H9 (cell line): ENCODE measurements around the gene SMDT1. TPM values are rescaled to one million over a fixed set of nuclear protein-coding genes. Genes with fewer than 3 reads are reported as not detected.
A peak's percentile ranks its signal among the peaks of the same experiment; 100 is the strongest.

Source experiments
- DNase-seq: peaks from one replicate; pipeline ENCODE4 v3.0.0-alpha.2; 2017
- H2AFZ ChIP-seq: one replicate; pipeline ENCODE4 v1.6.1; 2013; ENCODE audit warnings: mild to moderate bottlenecking, low read length, control low read depth, moderate library complexity
- H2AK5ac ChIP-seq: 2 replicates; pipeline ENCODE4 v1.6.1; 2013; ENCODE audit warnings: low read length, control low read depth, mixed read lengths; ENCODE audit not compliant: insufficient read length
- H2BK120ac ChIP-seq: one replicate; pipeline ENCODE4 v1.6.1; 2013; ENCODE audit warnings: low read depth, mild to moderate bottlenecking, low read length, control low read depth, inconsistent platforms; ENCODE audit not compliant: poor library complexity, severe bottlenecking
- H2BK12ac ChIP-seq: 2 replicates; pipeline ENCODE4 v1.6.1; 2013; ENCODE audit warnings: low read length, control low read depth, mixed read lengths, low read depth; ENCODE audit not compliant: insufficient read length
- H2BK15ac ChIP-seq: 2 replicates; pipeline ENCODE4 v1.6.1; 2013; ENCODE audit warnings: low read depth, low read length, control low read depth
- H2BK20ac ChIP-seq: one replicate; pipeline ENCODE4 v1.6.1; 2013; ENCODE audit warnings: low read depth, mild to moderate bottlenecking, low read length, control low read depth, inconsistent platforms; ENCODE audit not compliant: poor library complexity, severe bottlenecking
- H2BK5ac ChIP-seq: 2 replicates; pipeline ENCODE4 v1.6.1; 2013; ENCODE audit warnings: low read length, control low read depth, mixed read lengths; ENCODE audit not compliant: insufficient read length
- H3K14ac ChIP-seq: 2 replicates; pipeline ENCODE4 v1.6.1; 2013; ENCODE audit warnings: low read length, control low read depth; ENCODE audit not compliant: insufficient read depth
- H3K18ac ChIP-seq: 2 replicates; pipeline ENCODE4 v1.6.1; 2013; ENCODE audit warnings: low read depth, mild to moderate bottlenecking, mixed read lengths, low read length, control low read depth; ENCODE audit not compliant: insufficient read length
- H3K23ac ChIP-seq: 2 replicates; pipeline ENCODE4 v1.6.1; 2013; ENCODE audit warnings: low read length, control low read depth, mixed read lengths, low read depth; ENCODE audit not compliant: insufficient read length
- H3K23me2 ChIP-seq: 2 replicates; pipeline ENCODE4 v1.6.1; 2013; ENCODE audit warnings: low read depth, mild to moderate bottlenecking, mixed read lengths, low read length, control low read depth; ENCODE audit not compliant: insufficient read length, poor library complexity, severe bottlenecking
- H3K27ac ChIP-seq: 2 replicates; pipeline ENCODE4 v1.5.1; 2013; ENCODE audit warnings: low read length, control low read depth, mixed read lengths, low read depth; ENCODE audit not compliant: insufficient read length
- H3K27me3 ChIP-seq: 2 replicates; pipeline ENCODE4 v1.6.1; 2013; ENCODE audit warnings: low read length, control low read depth, inconsistent platforms; ENCODE audit not compliant: insufficient read depth
- H3K4ac ChIP-seq: 2 replicates; pipeline ENCODE4 v1.6.1; 2013; ENCODE audit warnings: low read depth, mild to moderate bottlenecking, control low read depth, inconsistent platforms, low read length, moderate library complexity
- H3K4me1 ChIP-seq: 2 replicates; pipeline ENCODE4 v1.6.1; 2013; ENCODE audit warnings: low read length, control low read depth, inconsistent platforms; ENCODE audit not compliant: insufficient read depth
- H3K4me2 ChIP-seq: 2 replicates; pipeline ENCODE4 v1.6.1; 2013; ENCODE audit warnings: low read length, control low read depth, mixed read lengths; ENCODE audit not compliant: insufficient read length, insufficient read depth
- H3K56ac ChIP-seq: 2 replicates; pipeline ENCODE4 v1.6.1; 2013; ENCODE audit warnings: low read depth, mild to moderate bottlenecking, mixed read lengths, low read length, control low read depth; ENCODE audit not compliant: insufficient read length
- H3K79me1 ChIP-seq: 2 replicates; pipeline ENCODE4 v1.6.1; 2013; ENCODE audit warnings: low read depth, mild to moderate bottlenecking, moderate library complexity, low read length, control low read depth, inconsistent platforms; ENCODE audit not compliant: insufficient read depth, poor library complexity, severe bottlenecking
- H3K79me2 ChIP-seq: 2 replicates; pipeline ENCODE4 v1.6.1; 2013; ENCODE audit warnings: low read length, control low read depth, inconsistent platforms; ENCODE audit not compliant: insufficient read depth
- H3K9ac ChIP-seq: 2 replicates; pipeline ENCODE4 v1.6.1; 2013; ENCODE audit warnings: low read length, control low read depth, mixed read lengths; ENCODE audit not compliant: insufficient read length; ENCODE audit errors: extremely low read depth
- H3K9me3 ChIP-seq: one replicate; pipeline ENCODE4 v1.6.1; 2013; ENCODE audit warnings: low read depth, low read length, inconsistent platforms; ENCODE audit not compliant: control insufficient read depth
- H3T11ph ChIP-seq: one replicate; pipeline ENCODE4 v1.6.1; 2013; ENCODE audit warnings: mild to moderate bottlenecking, low read length, control low read depth, inconsistent platforms
- H4K20me1 ChIP-seq: one replicate; pipeline ENCODE4 v1.6.1; 2013; ENCODE audit not compliant: control insufficient read depth, insufficient read length, insufficient read depth
- H4K5ac ChIP-seq: 2 replicates; pipeline ENCODE4 v1.6.1; 2013; ENCODE audit warnings: low read depth, mild to moderate bottlenecking, mixed read lengths, low read length, control low read depth; ENCODE audit not compliant: insufficient read length
- H4K8ac ChIP-seq: replicated peaks from 2 replicates; pipeline ENCODE4 v1.6.1; 2013; ENCODE audit warnings: low read length, control low read depth, mixed read lengths, low read depth; ENCODE audit not compliant: insufficient read length
- H4K91ac ChIP-seq: 2 replicates; pipeline ENCODE4 v1.6.1; 2013; ENCODE audit warnings: low read depth, mild to moderate bottlenecking, moderate library complexity, mixed read lengths, low read length, control low read depth; ENCODE audit not compliant: insufficient read length
- H3K27ac Mint-ChIP-seq, 3 experiments: 2 replicates in 2 of 3; 3 replicates in 1 of 3; pipeline ENCODE4 v1.8.0; 2020 to 2021; ENCODE audit warnings: mixed read lengths in 3 of 3, mild to moderate bottlenecking in 1 of 3, moderate library complexity in 1 of 3
- H3K27me3 Mint-ChIP-seq: 2 replicates; pipeline ENCODE4 v1.8.0; 2021; ENCODE audit warnings: low read depth, mild to moderate bottlenecking, moderate library complexity, mixed read lengths
- H3K36me3 Mint-ChIP-seq, 3 experiments: 2 replicates in 2 of 3; 3 replicates in 1 of 3; pipeline ENCODE4 v1.8.0; 2020 to 2021; ENCODE audit warnings: low read depth in 3 of 3, mixed read lengths in 3 of 3; ENCODE audit not compliant: insufficient read depth in 1 of 3
- H3K4me1 Mint-ChIP-seq, 2 experiments: 2 replicates each; pipeline ENCODE4 v1.8.0; 2020; ENCODE audit warnings: mixed read lengths in 2 of 2
- H3K4me3 Mint-ChIP-seq, 2 experiments: 2 replicates in 1 of 2; 3 replicates in 1 of 2; pipeline ENCODE4 v1.8.0; 2020 to 2021; ENCODE audit warnings: mild to moderate bottlenecking in 2 of 2, mixed read lengths in 2 of 2, moderate library complexity in 1 of 2
- H3K9me3 Mint-ChIP-seq, 2 experiments: 2 replicates in 1 of 2; 3 replicates in 1 of 2; pipeline ENCODE4 v1.8.0; 2020; ENCODE audit warnings: mild to moderate bottlenecking in 2 of 2, mixed read lengths in 2 of 2, moderate library complexity in 1 of 2
- WGBS: extraction: QIAGEN DNeasy Blood & Tissue Kit; methylation state at CpG from one replicate; pipeline ENCODE4 v1.1.7; 2013; ENCODE audit warnings: missing lambda C conversion rate, low lambda C conversion rate, mixed read lengths; ENCODE audit not compliant: insufficient read length; ENCODE audit errors: extremely low coverage; 5-methylcytosine and 5-hydroxymethylcytosine counted together
- total RNA-seq: library from RNA; stranded (reverse); gene quantifications from 2 replicates; pipeline ENCODE4 v1.2.1, GENCODE V29; 2021
- TF ChIP-seq, protein P1 (sequence below): fragments of 200-600 bp; sonication (generic); conservative IDR thresholded peaks from 3 replicates; pipeline ENCODE4 v1.8.0; 2021; ENCODE audit warnings: antibody characterized with exemption, mild to moderate bottlenecking

The SMDT1 gene
- total RNA-seq, 1 experiment from 2014 or later: 45.0 TPM

GRCh38 chr22:42061041-42061440 lies 18.5 kb upstream of the SMDT1 start:
- Histone ChIP-seq H4K91ac (no peak overlapping the region), H3K18ac (no peak overlapping the region), H3T11ph (no peak overlapping the region), H3K23ac (no peak overlapping the region), H3K23me2 (no peaks in the 10 kb centered on the region), H3K27me3 (no peaks in the 10 kb centered on the region), H4K5ac (no peak overlapping the region), H2BK120ac (no peak overlapping the region), H3K79me2 (no peaks in the 10 kb centered on the region), H2BK20ac (no peak overlapping the region), H3K14ac (no peak overlapping the region), H3K56ac (no peak overlapping the region), H3K9ac (no peak overlapping the region), H2AFZ (no peak overlapping the region), H3K9me3 (no peaks in the 10 kb centered on the region), H4K8ac (no peak overlapping the region), H2BK5ac (no peak overlapping the region), H3K79me1 (no peaks in the 10 kb centered on the region), H2AK5ac (no peak overlapping the region), H3K27ac (no peak overlapping the region), H3K4me2 (no peak overlapping the region), H3K4ac (no peak overlapping the region), H2BK15ac (no peak overlapping the region), H3K4me1 (peaks cover 10% of the 10 kb centered on the region; the same call in 1 of the 2 replicates), H2BK12ac (no peak overlapping the region), H4K20me1 (peaks cover 5% of the 10 kb centered on the region)
- H3K27ac Mint-ChIP-seq: peak overlapping the region in 1 of 3 experiments; percentile 23; a peak in 1 of 7 replicates
- TF ChIP-seq, protein P1, sequence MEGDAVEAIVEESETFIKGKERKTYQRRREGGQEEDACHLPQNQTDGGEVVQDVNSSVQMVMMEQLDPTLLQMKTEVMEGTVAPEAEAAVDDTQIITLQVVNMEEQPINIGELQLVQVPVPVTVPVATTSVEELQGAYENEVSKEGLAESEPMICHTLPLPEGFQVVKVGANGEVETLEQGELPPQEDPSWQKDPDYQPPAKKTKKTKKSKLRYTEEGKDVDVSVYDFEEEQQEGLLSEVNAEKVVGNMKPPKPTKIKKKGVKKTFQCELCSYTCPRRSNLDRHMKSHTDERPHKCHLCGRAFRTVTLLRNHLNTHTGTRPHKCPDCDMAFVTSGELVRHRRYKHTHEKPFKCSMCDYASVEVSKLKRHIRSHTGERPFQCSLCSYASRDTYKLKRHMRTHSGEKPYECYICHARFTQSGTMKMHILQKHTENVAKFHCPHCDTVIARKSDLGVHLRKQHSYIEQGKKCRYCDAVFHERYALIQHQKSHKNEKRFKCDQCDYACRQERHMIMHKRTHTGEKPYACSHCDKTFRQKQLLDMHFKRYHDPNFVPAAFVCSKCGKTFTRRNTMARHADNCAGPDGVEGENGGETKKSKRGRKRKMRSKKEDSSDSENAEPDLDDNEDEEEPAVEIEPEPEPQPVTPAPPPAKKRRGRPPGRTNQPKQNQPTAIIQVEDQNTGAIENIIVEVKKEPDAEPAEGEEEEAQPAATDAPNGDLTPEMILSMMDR: no peak
- H3K4me1 Mint-ChIP-seq: peaks cover 13% of the 10 kb centered on the region in 2 experiments
- H3K9me3 Mint-ChIP-seq: peaks cover 19 to 20% of the 10 kb centered on the region in 2 experiments
- DNase-seq: no peak
- H3K36me3 Mint-ChIP-seq: peaks cover 39 to 68% (median 65%) of the 10 kb centered on the region in 3 experiments
- WGBS: no CpG with 5 or more reads among the region's 7 CpGs
- H3K4me3 Mint-ChIP-seq: no peak overlapping the region
- peaks cover 7% of the 10 kb centered on the region for H3K27me3 Mint-ChIP-seq
